VCaP (cell line): Measurements from ENCODE around the gene TNFAIP3.

ENCODE experiments used
- H3K27ac ChIP-seq: fragments of 450-650 bp; 2 replicates; pipeline ENCODE4 v1.5.1; 2017
- CTCF ChIP-seq: fragments of 450-650 bp; conservative IDR thresholded peaks from 2 replicates; pipeline ENCODE4 v1.5.1; 2017; ENCODE audit warnings: mild to moderate bottlenecking, moderate library complexity

Gene TNFAIP3

GRCh38 chr6:137926207-137926731, 59.2 kb downstream of the TNFAIP3 start:
- no peak for TF ChIP-seq CTCF
- H3K27ac ChIP-seq = no peak overlapping the region

- H3K27ac ChIP-seq = no peak overlapping the region
- TF ChIP-seq CTCF = no peak
These were observed 59.9 kb downstream of the TNFAIP3 start for GRCh38 chr6:137926985-137927384.

DNA sequence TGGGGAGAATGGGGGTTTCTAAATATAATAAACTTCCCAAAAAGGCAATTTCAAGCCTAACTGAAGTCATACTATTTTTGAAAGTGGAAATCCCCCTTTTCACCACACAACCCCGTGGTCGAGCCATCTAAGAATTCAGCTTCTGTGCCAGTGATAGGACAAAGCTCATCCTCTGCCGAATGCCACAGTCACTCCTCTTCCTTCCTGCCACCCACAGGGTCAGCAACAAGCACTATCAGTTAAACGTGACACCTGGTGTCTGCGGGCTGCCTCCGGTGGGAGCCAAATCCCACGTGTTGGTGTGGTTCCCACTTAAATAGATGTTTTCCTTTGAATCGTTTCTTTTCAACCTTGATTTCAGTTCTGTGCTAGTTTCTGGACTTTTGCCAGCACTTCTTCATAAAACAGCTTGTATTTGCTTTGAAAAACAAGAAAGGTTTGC, 60.7 kb downstream of the TNFAIP3 start:
- H3K27ac ChIP-seq = no peak overlapping the region
- no peak for TF ChIP-seq CTCF

- no peak for TF ChIP-seq CTCF
- H3K27ac ChIP-seq = no peak overlapping the region
These were observed 61.2 kb downstream of the TNFAIP3 start for GRCh38 chr6:137928286-137928685.

- TF ChIP-seq CTCF = no peak
These were observed 64.9 kb downstream of the TNFAIP3 start for GRCh38 chr6:137931849-137932465.

More at GRCh38 chr6:137931849-137932465, 64.9 kb downstream of the TNFAIP3 start:
- no peak overlapping the region for H3K27ac ChIP-seq
